Neural cell (in vitro differentiated cells): ENCODE data around the gene IQCK.

Experiments used
- CTCF ChIP-seq: fragments of 450-650 bp; IDR thresholded peaks from 2 replicates; pipeline ENCODE4 v1.5.1; 2014; ENCODE audit warnings: antibody characterized with exemption, mild to moderate bottlenecking, moderate library complexity; ENCODE audit not compliant: poor library complexity, severe bottlenecking
- EZH2 ChIP-seq: fragments of 200-600, 300-800 bp; shearing (Covaris generic), sonication (generic); IDR thresholded peaks from 2 replicates; pipeline ENCODE4 v1.6.1; 2014; ENCODE audit warnings: antibody characterized with exemption, low read length, borderline replicate concordance, mild to moderate bottlenecking; ENCODE audit not compliant: insufficient read depth, poor library complexity, severe bottlenecking
- POLR2AphosphoS5 ChIP-seq: IDR thresholded peaks from 2 replicates; pipeline ENCODE4 v1.6.1; 2012
- RAD21 ChIP-seq: fragments of 450-650 bp; conservative IDR thresholded peaks from 2 replicates; pipeline ENCODE4 v1.6.1; 2014; ENCODE audit warnings: antibody characterized with exemption, mild to moderate bottlenecking, moderate library complexity
- REST ChIP-seq: IDR thresholded peaks from 2 replicates; pipeline ENCODE4 v1.6.1; 2012; ENCODE audit warnings: borderline replicate concordance
- TAF1 ChIP-seq: IDR thresholded peaks from 2 replicates; pipeline ENCODE4 v1.6.1; 2012; ENCODE audit warnings: low read depth

- TF ChIP-seq CTCF (no peak), EZH2 (no peak), POLR2AphosphoS5 (no peak), REST (no peak), RAD21 (no peak), TAF1 (no peak)
Measured at GRCh38 chr16:19704321-19705145, 13.5 kb upstream of the IQCK start.
